ENCODE measurements around the gene TRAF1.

TRAF1 gene

GRCh38 chr9:120900824-120901223 lies 25.8 kb downstream of the TRAF1 start:
- TF ChIP-seq CTCF (IDR thresholded peaks at IDR 0.05; ENCODE audit: low read depth, low read length) (no peak), EZH2phosphoT487 (IDR thresholded peaks at IDR 0.05; ENCODE audit: low read depth) (no peak)
- Histone ChIP-seq H2AFZ (ENCODE audit: low read depth, low read length) (no peak overlapping the region), H4K20me1 (ENCODE audit: insufficient read depth, low read length) (0 out of 2 replicates have a peak, but pooled peaks cover 3% of the 10 kb centered on the region), H3K36me3 (replicated peaks; ENCODE audit: low read depth, low read length) (peaks cover 43% of the 10 kb centered on the region), H3K9ac (ENCODE audit: low read length) (no peak overlapping the region), H3K79me2 (ENCODE audit: low read length) (no peaks in the 10 kb centered on the region), H3K4me3 (ENCODE audit: low read length) (no peak overlapping the region), H3K9me3 (ENCODE audit: insufficient read depth, low read length) (no peaks in the 10 kb centered on the region), H3K4me1 (ENCODE audit: low read length) (peaks cover 55% of the 10 kb centered on the region), H3K27ac (ENCODE audit: low read length) (no peak overlapping the region), H3K4me2 (ENCODE audit: low read length) (no peak overlapping the region), H3K27me3 (ENCODE audit: low read depth, low read length) (no peaks in the 10 kb centered on the region)

GRCh38 chr9:120899490-120900068 lies 27.0 kb downstream of the TRAF1 start:
- Histone ChIP-seq H4K20me1 (ENCODE audit: insufficient read depth, low read length) (0 out of 2 replicates have a peak, but pooled peaks cover 3% of the 10 kb centered on the region), H3K4me3 (ENCODE audit: low read length) (no peak overlapping the region), H3K9ac (ENCODE audit: low read length) (no peak overlapping the region), H2AFZ (ENCODE audit: low read depth, low read length) (no peak overlapping the region), H3K4me1 (ENCODE audit: low read length) (peaks cover 51% of the 10 kb centered on the region), H3K4me2 (ENCODE audit: low read length) (no peak overlapping the region), H3K27me3 (ENCODE audit: low read depth, low read length) (no peaks in the 10 kb centered on the region), H3K9me3 (ENCODE audit: insufficient read depth, low read length) (no peaks in the 10 kb centered on the region), H3K79me2 (ENCODE audit: low read length) (no peaks in the 10 kb centered on the region), H3K36me3 (replicated peaks; ENCODE audit: low read depth, low read length) (peaks cover 36% of the 10 kb centered on the region), H3K27ac (ENCODE audit: low read length) (no peak overlapping the region)
- no peak for TF ChIP-seq EZH2phosphoT487 (IDR thresholded peaks at IDR 0.05; ENCODE audit: low read depth)
- no peak for TF ChIP-seq CTCF (IDR thresholded peaks at IDR 0.05; ENCODE audit: low read depth, low read length)

GRCh38 chr9:120898396-120898795 lies 28.2 kb downstream of the TRAF1 start:
- Histone ChIP-seq H4K20me1 (ENCODE audit: insufficient read depth, low read length) (0 out of 2 replicates have a peak, but pooled peaks cover 3% of the 10 kb centered on the region), H3K9me3 (ENCODE audit: insufficient read depth, low read length) (no peaks in the 10 kb centered on the region), H3K79me2 (ENCODE audit: low read length) (no peaks in the 10 kb centered on the region), H3K4me1 (ENCODE audit: low read length) (peaks cover 48% of the 10 kb centered on the region), H3K4me2 (ENCODE audit: low read length) (no peak overlapping the region), H3K36me3 (replicated peaks; ENCODE audit: low read depth, low read length) (peaks cover 24% of the 10 kb centered on the region), H3K9ac (ENCODE audit: low read length) (no peak overlapping the region), H2AFZ (ENCODE audit: low read depth, low read length) (no peak overlapping the region), H3K27ac (ENCODE audit: low read length) (0 out of 2 replicates have a peak overlapping the region, but pooled peaks have one; percentile 4), H3K4me3 (ENCODE audit: low read length) (no peak overlapping the region), H3K27me3 (ENCODE audit: low read depth, low read length) (no peaks in the 10 kb centered on the region)
- TF ChIP-seq CTCF (IDR thresholded peaks at IDR 0.05; ENCODE audit: low read depth, low read length) (no peak), EZH2phosphoT487 (IDR thresholded peaks at IDR 0.05; ENCODE audit: low read depth) (no peak)

- Histone ChIP-seq H3K79me2 (ENCODE audit: low read length) (no peaks in the 10 kb centered on the region), H3K27ac (ENCODE audit: low read length) (no peak overlapping the region), H3K9me3 (ENCODE audit: insufficient read depth, low read length) (no peaks in the 10 kb centered on the region), H3K36me3 (replicated peaks; ENCODE audit: low read depth, low read length) (peaks cover 6% of the 10 kb centered on the region), H4K20me1 (ENCODE audit: insufficient read depth, low read length) (no peaks in the 10 kb centered on the region), H3K4me1 (ENCODE audit: low read length) (peaks cover 59% of the 10 kb centered on the region), H3K27me3 (ENCODE audit: low read depth, low read length) (no peaks in the 10 kb centered on the region), H2AFZ (ENCODE audit: low read depth, low read length) (no peak overlapping the region), H3K4me2 (ENCODE audit: low read length) (no peak overlapping the region), H3K4me3 (ENCODE audit: low read length) (no peak overlapping the region), H3K9ac (ENCODE audit: low read length) (no peak overlapping the region)
- TF ChIP-seq CTCF (IDR thresholded peaks at IDR 0.05; ENCODE audit: low read depth, low read length) = no peak
- no peak for TF ChIP-seq EZH2phosphoT487 (IDR thresholded peaks at IDR 0.05; ENCODE audit: low read depth)
Measured at GRCh38 chr9:120895951-120896350, 30.6 kb downstream of the TRAF1 start.
